OCI-LY3 (cell line): ENCODE data around the gene PAPOLB.

Experiments used
- H2AFZ ChIP-seq: fragments of 200-600, 300-600 bp; shearing (Covaris generic); 2 replicates; pipeline ENCODE4 v1.6.0; 2014; ENCODE audit warnings: antibody characterized with exemption, low read depth, low read length
- H3K27ac ChIP-seq: fragments of 200-600, 300-600 bp; sonication (generic); 2 replicates; pipeline ENCODE4 v1.5.1; 2014; ENCODE audit warnings: mild to moderate bottlenecking, low read length, moderate library complexity, mixed read lengths
- H3K27me3 ChIP-seq: fragments of 200-600, 300-600 bp; sonication (generic); 2 replicates; pipeline ENCODE4 v1.6.1; 2014; ENCODE audit warnings: low read depth, low read length, mixed read lengths
- H3K36me3 ChIP-seq: fragments of 200-600, 300-600 bp; sonication (generic); replicated peaks from 2 replicates; pipeline ENCODE3; 2014; ENCODE audit warnings: low read depth, low read length, mixed read lengths
- H3K4me1 ChIP-seq: fragments of 300-600, 200-600 bp; sonication (generic); 2 replicates; pipeline ENCODE4 v1.6.1; 2014; ENCODE audit warnings: low read length, mixed read lengths
- H3K4me2 ChIP-seq: fragments of 200-600, 300-600 bp; sonication (generic); 2 replicates; pipeline ENCODE4 v1.6.1; 2014; ENCODE audit warnings: low read length, mixed read lengths
- H3K4me3 ChIP-seq: fragments of 300-600, 200-600 bp; sonication (generic); 2 replicates; pipeline ENCODE4 v1.5.1; 2014; ENCODE audit warnings: antibody characterized with exemption, mild to moderate bottlenecking, low read length, moderate library complexity
- H3K79me2 ChIP-seq: fragments of 300-600, 200-600 bp; shearing (Covaris generic); 2 replicates; pipeline ENCODE4 v1.6.1; 2014; ENCODE audit warnings: mild to moderate bottlenecking, low read length, mixed read lengths
- H3K9ac ChIP-seq: fragments of 300-600, 200-600 bp; shearing (Covaris generic); 2 replicates; pipeline ENCODE4 v1.6.0; 2014; ENCODE audit warnings: mild to moderate bottlenecking, low read length, moderate library complexity
- H3K9me3 ChIP-seq: fragments of 200-600, 300-600 bp; shearing (Covaris generic); 2 replicates; pipeline ENCODE4 v1.6.1; 2014; ENCODE audit warnings: low read length, mixed read lengths; ENCODE audit not compliant: insufficient read depth
- H4K20me1 ChIP-seq: fragments of 200-600, 300-600 bp; sonication (generic); 2 replicates; pipeline ENCODE4 v1.6.1; 2016; ENCODE audit warnings: low read length, mixed read lengths; ENCODE audit not compliant: insufficient read depth
- EZH2phosphoT487 ChIP-seq: fragments of 200-600 bp; shearing (Covaris generic); IDR thresholded peaks from 2 replicates; pipeline ENCODE4 v1.6.1; 2018; ENCODE audit warnings: antibody characterized with exemption, mixed run types, low read depth
- TF ChIP-seq, protein P1 (sequence below): fragments of 200-600, 300-600 bp; sonication (generic); IDR thresholded peaks from 2 replicates; pipeline ENCODE4 v1.5.1; 2014; ENCODE audit warnings: antibody characterized with exemption, low read length, low read depth

Gene PAPOLB

DNA sequence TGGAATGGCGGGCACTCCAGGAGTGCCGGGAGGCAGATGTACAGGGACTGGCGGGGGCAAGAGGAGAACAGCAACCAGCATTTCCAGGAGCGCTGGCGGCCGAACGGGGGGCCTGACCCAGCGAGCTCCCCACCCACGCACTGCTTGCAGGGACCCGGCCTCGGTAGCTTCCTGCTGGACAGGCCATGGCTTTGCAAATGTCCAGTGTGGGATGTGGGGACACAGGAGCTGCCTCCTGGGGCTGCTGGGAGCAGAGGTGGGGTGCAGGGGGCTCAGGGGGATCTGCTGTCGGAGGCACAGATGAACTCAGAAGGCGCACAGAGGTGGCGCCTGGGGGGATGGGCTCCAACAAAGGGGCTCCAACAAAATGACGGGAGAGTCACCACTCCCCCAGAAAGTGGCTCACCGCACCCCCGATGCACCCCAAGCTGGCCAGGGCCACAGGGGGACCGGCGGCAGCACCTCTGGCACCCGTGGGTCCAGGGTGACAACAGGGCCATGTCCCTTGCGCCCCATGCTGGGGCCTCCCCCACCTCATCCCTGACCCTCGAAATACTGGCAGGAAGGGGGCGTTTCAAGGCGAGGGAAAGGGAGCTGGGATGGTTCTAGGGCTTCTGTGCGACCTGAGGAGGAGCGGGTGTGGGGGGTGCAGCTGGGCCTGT is 45.3 kb downstream of the PAPOLB start:
- H3K9me3 ChIP-seq: no peaks in the 10 kb centered on the region
- H2AFZ ChIP-seq: no peak overlapping the region
- H4K20me1 ChIP-seq: no peaks in the 10 kb centered on the region
- H3K4me1 ChIP-seq: no peaks in the 10 kb centered on the region
- H3K4me3 ChIP-seq: no peak overlapping the region
- no peaks in the 10 kb centered on the region for H3K27me3 ChIP-seq
- H3K4me2 ChIP-seq: no peak overlapping the region
- H3K36me3 ChIP-seq: no peaks in the 10 kb centered on the region
- no peak overlapping the region for H3K9ac ChIP-seq
- no peak overlapping the region for H3K27ac ChIP-seq
- TF ChIP-seq, protein P1, sequence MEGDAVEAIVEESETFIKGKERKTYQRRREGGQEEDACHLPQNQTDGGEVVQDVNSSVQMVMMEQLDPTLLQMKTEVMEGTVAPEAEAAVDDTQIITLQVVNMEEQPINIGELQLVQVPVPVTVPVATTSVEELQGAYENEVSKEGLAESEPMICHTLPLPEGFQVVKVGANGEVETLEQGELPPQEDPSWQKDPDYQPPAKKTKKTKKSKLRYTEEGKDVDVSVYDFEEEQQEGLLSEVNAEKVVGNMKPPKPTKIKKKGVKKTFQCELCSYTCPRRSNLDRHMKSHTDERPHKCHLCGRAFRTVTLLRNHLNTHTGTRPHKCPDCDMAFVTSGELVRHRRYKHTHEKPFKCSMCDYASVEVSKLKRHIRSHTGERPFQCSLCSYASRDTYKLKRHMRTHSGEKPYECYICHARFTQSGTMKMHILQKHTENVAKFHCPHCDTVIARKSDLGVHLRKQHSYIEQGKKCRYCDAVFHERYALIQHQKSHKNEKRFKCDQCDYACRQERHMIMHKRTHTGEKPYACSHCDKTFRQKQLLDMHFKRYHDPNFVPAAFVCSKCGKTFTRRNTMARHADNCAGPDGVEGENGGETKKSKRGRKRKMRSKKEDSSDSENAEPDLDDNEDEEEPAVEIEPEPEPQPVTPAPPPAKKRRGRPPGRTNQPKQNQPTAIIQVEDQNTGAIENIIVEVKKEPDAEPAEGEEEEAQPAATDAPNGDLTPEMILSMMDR: no peak
- TF ChIP-seq EZH2phosphoT487: no peak
- no peaks in the 10 kb centered on the region for H3K79me2 ChIP-seq

- Histone ChIP-seq H3K9ac (no peak overlapping the region), H3K27me3 (no peaks in the 10 kb centered on the region)
Measured at GRCh38 chr7:4815609-4816418, 46.0 kb downstream of the PAPOLB start.

DNA sequence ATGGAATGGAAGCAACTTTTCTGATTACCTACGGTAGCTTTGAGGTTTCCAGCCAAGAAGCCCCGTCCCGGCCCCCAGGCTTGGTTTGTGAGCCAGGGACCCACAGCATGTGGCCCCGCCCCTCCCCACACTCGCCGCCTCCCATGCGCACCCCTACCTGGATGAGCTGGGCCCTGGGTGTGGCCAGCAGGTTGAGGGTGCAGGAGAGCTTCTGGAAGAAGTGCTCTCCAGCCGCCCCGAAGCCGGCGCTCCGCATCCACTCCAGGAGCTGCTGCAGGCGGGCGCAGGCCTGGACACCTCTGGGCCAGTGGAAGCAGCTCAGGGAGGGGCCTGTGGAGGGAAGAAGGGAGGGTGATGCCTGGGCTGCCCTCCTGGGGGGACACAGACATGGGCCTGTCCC is 46.7 kb downstream of the PAPOLB start:
- H3K9ac ChIP-seq: no peak overlapping the region
- H4K20me1 ChIP-seq: no peaks in the 10 kb centered on the region
- no peaks in the 10 kb centered on the region for H3K27me3 ChIP-seq
- H3K4me2 ChIP-seq: no peak overlapping the region
- no peak overlapping the region for H3K4me3 ChIP-seq
- H3K9me3 ChIP-seq: no peaks in the 10 kb centered on the region
- H3K27ac ChIP-seq: no peak overlapping the region
- no peaks in the 10 kb centered on the region for H3K79me2 ChIP-seq
- TF ChIP-seq EZH2phosphoT487: no peak
- TF ChIP-seq, protein P1: no peak
- no peaks in the 10 kb centered on the region for H3K36me3 ChIP-seq
- no peak overlapping the region for H2AFZ ChIP-seq
- no peaks in the 10 kb centered on the region for H3K4me1 ChIP-seq

More at GRCh38 chr7:4815609-4816418, 46.0 kb downstream of the PAPOLB start:
- H3K27ac ChIP-seq: no peak overlapping the region
- H3K4me1 ChIP-seq: no peaks in the 10 kb centered on the region
- no peaks in the 10 kb centered on the region for H3K79me2 ChIP-seq
- H3K4me2 ChIP-seq: no peak overlapping the region
- no peak overlapping the region for H3K4me3 ChIP-seq
- H3K9me3 ChIP-seq: no peaks in the 10 kb centered on the region
- H2AFZ ChIP-seq: no peak overlapping the region
- H4K20me1 ChIP-seq: no peaks in the 10 kb centered on the region
- TF ChIP-seq, protein P1: no peak
- no peak for TF ChIP-seq EZH2phosphoT487
- H3K36me3 ChIP-seq: no peaks in the 10 kb centered on the region

DNA sequence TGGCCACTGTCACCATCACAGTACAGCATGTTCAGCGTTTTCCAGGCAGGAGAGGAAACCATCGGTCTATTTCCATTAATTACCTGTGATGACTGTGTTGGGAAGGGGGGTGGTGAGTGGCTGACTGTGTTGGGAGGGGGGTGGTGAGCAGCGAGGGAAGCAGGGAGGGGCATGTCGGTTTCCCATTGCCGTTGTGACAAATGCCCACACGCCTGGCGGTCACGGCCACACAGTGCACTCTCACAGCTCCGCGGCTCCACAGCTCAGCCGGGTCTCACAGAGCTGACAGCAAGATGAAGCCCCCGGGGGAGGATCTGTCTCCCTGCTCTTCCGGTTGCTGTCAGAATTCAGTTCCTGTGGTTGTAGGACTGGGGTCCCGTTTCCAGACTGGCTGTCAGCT is 47.4 kb downstream of the PAPOLB start:
- H3K4me1 ChIP-seq: no peaks in the 10 kb centered on the region
- no peak overlapping the region for H3K9ac ChIP-seq
- no peak for TF ChIP-seq EZH2phosphoT487
- TF ChIP-seq, protein P1: no peak
- H3K4me2 ChIP-seq: no peak overlapping the region
- no peaks in the 10 kb centered on the region for H3K36me3 ChIP-seq
- H3K27me3 ChIP-seq: no peaks in the 10 kb centered on the region
- no peak overlapping the region for H2AFZ ChIP-seq
- H3K27ac ChIP-seq: no peak overlapping the region
- no peak overlapping the region for H3K4me3 ChIP-seq
- no peaks in the 10 kb centered on the region for H3K9me3 ChIP-seq
- no peaks in the 10 kb centered on the region for H4K20me1 ChIP-seq
- H3K79me2 ChIP-seq: no peaks in the 10 kb centered on the region
